Measurements from ENCODE around the gene CACNA1C.

DNA sequence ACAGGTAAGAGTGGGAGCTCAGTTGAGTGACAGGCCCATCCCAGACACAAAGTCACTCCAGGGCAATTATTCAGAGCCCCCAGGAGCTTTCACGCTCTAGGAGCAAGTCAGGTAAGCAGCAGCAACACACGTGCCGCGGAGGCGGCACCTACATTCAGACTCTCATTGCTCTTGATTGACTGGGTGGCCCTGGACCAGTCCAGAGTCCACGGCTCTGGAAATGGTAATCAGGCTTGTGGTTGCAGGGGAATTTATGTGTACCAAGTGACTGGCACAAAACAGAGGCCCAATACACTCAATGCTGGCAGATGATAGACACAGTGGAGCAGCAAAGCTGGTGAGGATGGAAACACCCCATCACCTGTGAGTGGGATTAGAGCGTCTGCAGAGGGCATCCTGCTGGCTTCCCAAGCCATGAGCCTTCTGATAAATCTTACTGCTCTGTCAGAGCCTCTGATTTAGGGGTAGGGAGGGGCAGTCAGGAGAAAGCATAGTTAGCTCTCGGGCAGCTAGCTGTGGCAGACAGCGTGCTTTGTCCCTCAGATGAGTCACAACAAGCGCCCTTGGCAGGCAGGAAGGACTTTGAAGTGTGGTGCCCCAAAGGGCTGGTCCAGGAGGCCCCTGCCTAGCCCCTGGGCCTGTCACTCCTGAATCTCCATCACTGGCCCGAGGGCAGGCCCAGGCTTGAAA is 344.7 kb downstream of the CACNA1C start:
- TF ChIP-seq, protein P1, sequence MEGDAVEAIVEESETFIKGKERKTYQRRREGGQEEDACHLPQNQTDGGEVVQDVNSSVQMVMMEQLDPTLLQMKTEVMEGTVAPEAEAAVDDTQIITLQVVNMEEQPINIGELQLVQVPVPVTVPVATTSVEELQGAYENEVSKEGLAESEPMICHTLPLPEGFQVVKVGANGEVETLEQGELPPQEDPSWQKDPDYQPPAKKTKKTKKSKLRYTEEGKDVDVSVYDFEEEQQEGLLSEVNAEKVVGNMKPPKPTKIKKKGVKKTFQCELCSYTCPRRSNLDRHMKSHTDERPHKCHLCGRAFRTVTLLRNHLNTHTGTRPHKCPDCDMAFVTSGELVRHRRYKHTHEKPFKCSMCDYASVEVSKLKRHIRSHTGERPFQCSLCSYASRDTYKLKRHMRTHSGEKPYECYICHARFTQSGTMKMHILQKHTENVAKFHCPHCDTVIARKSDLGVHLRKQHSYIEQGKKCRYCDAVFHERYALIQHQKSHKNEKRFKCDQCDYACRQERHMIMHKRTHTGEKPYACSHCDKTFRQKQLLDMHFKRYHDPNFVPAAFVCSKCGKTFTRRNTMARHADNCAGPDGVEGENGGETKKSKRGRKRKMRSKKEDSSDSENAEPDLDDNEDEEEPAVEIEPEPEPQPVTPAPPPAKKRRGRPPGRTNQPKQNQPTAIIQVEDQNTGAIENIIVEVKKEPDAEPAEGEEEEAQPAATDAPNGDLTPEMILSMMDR (IDR thresholded peaks at IDR 0.05), result no peak
- no peak for TF ChIP-seq POLR2A (IDR thresholded peaks at IDR 0.05)
